ENCODE results near the gene ASXL2. TPM values are rescaled to one million over a fixed set of nuclear protein-coding genes. Genes with fewer than 3 reads are reported as not detected.
A peak's percentile ranks its signal among the peaks of the same experiment; 100 is the strongest.

Gene ASXL2
- total RNA-seq, 1 experiment from 2014 or later: 32.7 TPM

DNA sequence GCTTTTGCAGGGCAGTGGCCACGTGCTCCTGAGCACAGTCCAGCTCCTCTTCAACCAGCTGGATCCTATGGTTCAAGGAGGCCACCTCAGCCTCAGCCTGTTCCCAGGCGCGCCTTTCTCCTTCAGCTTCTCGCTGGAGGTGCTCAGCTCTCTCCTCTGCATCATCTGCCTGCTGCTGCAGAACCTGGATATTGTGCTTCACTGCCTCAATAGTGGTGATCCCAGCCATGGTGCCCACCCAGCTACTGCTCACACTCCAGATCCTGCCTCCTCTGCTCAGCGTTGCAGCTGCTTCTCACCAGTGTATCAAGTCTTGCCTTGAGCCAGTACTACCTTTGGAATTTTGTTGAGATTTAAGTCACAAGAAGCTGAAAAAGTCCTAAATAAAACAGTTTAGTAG, 67.9 kb downstream of the ASXL2 start:
- no CpG with 5 or more reads among the region's 5 CpGs for WGBS (ENCODE audit: extremely low coverage, insufficient read length, low lambda C conversion rate)
- Histone ChIP-seq H3K79me1 (ENCODE audit: insufficient read depth, low read depth, low read length, poor library complexity, severe bottlenecking) (no peaks in the 10 kb centered on the region), H3K4me1 (ENCODE audit: insufficient read depth, low read length) (no peaks in the 10 kb centered on the region), H2BK5ac (ENCODE audit: insufficient read length, low read length) (no peak overlapping the region), H3K56ac (ENCODE audit: insufficient read length, low read depth, low read length) (no peak overlapping the region), H3K23ac (ENCODE audit: insufficient read length, low read depth, low read length) (peak overlapping the region; percentile 36), H2BK15ac (ENCODE audit: low read depth, low read length) (no peak overlapping the region), H3T11ph (ENCODE audit: low read length) (no peak overlapping the region), H3K18ac (ENCODE audit: insufficient read length, low read depth, low read length) (no peak overlapping the region), H3K27me3 (ENCODE audit: insufficient read depth, low read length) (no peaks in the 10 kb centered on the region), H2BK20ac (ENCODE audit: low read depth, low read length, poor library complexity, severe bottlenecking) (no peak overlapping the region), H4K91ac (ENCODE audit: insufficient read length, low read depth, low read length) (no peak overlapping the region), H2AFZ (ENCODE audit: low read length) (no peak overlapping the region), H2AK5ac (ENCODE audit: insufficient read length, low read length) (no peak overlapping the region), H3K23me2 (ENCODE audit: insufficient read length, low read depth, low read length, poor library complexity, severe bottlenecking) (no peaks in the 10 kb centered on the region), H3K27ac (ENCODE audit: insufficient read length, low read depth, low read length) (no peak overlapping the region), H3K14ac (ENCODE audit: insufficient read depth, low read length) (no peak overlapping the region), H4K5ac (ENCODE audit: insufficient read length, low read depth, low read length) (no peak overlapping the region), H3K4ac (ENCODE audit: low read depth, low read length) (no peak overlapping the region), H3K79me2 (ENCODE audit: insufficient read depth, low read length) (0 out of 2 replicates have a peak, but pooled peaks cover 2% of the 10 kb centered on the region), H3K9me3 (ENCODE audit: control insufficient read depth, low read depth, low read length) (no peaks in the 10 kb centered on the region), H2BK12ac (ENCODE audit: insufficient read length, low read depth, low read length) (no peak overlapping the region), H3K4me2 (ENCODE audit: insufficient read depth, insufficient read length, low read length) (no peak overlapping the region), H4K20me1 (ENCODE audit: control insufficient read depth, insufficient read depth, insufficient read length) (no peaks in the 10 kb centered on the region), H3K9ac (ENCODE audit: extremely low read depth, insufficient read length, low read length) (no peak overlapping the region), H4K8ac (replicated peaks; ENCODE audit: insufficient read length, low read depth, low read length) (no peak overlapping the region), H2BK120ac (ENCODE audit: low read depth, low read length, poor library complexity, severe bottlenecking) (no peak overlapping the region)
- Mint-ChIP-seq H3K4me1 (peaks cover 0 to 2% of the 10 kb centered on the region in 2 experiments; a peak in 2 of 4 replicates), H3K27ac (peak overlapping the region in 1 of 3 experiments; percentile 54; a peak in 2 of 7 replicates), H3K27me3 (ENCODE audit: low read depth) (no peaks in the 10 kb centered on the region; the same call in 1 of the 2 replicates), H3K36me3 (ENCODE audit: insufficient read depth in 1 of 3, low read depth in 3 of 3) (peaks cover 4 to 6% (median 5%) of the 10 kb centered on the region in 3 experiments; a peak in 6 of 7 replicates), H3K4me3 (no peak overlapping the region), H3K9me3 (no peaks in the 10 kb centered on the region)
- no peak for DNase-seq
- TF ChIP-seq, protein P1, sequence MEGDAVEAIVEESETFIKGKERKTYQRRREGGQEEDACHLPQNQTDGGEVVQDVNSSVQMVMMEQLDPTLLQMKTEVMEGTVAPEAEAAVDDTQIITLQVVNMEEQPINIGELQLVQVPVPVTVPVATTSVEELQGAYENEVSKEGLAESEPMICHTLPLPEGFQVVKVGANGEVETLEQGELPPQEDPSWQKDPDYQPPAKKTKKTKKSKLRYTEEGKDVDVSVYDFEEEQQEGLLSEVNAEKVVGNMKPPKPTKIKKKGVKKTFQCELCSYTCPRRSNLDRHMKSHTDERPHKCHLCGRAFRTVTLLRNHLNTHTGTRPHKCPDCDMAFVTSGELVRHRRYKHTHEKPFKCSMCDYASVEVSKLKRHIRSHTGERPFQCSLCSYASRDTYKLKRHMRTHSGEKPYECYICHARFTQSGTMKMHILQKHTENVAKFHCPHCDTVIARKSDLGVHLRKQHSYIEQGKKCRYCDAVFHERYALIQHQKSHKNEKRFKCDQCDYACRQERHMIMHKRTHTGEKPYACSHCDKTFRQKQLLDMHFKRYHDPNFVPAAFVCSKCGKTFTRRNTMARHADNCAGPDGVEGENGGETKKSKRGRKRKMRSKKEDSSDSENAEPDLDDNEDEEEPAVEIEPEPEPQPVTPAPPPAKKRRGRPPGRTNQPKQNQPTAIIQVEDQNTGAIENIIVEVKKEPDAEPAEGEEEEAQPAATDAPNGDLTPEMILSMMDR (conservative IDR thresholded peaks at IDR 0.05): no peak
